Head of caudate nucleus (tissue), 42 donors: ENCODE results near the gene FARP2.
"Not testable (repeated sequence)": the region's sequence is repeated elsewhere in the genome, so short reads cannot be mapped to it uniquely, and the experiment has no call there.

ENCODE experiments used
- DNase-seq, 42 donors: peaks; one replicate each; pipeline versions ENCODE4 v3.0.0 to v3.0.0-alpha.2; 2020 to 2021; ENCODE audit warnings: mixed read lengths in 7 of 42
- intact Hi-C: fragments of 100-400 bp; cut with DNase I; formaldehyde crosslinking; loops from one replicate; pipeline ENCODE4 v1.15.0; 2022

Gene FARP2

GRCh38 chr2:241318830-241319229, 37.3 kb upstream of the FARP2 start:
- DNase-seq, result not testable (repeated sequence)

GRCh38 chr2:241320394-241320793, 35.7 kb upstream of the FARP2 start:
- intact Hi-C loops, result no loop called here
- DNase-seq, result no peak

More at GRCh38 chr2:241318830-241319229, 37.3 kb upstream of the FARP2 start:
- intact Hi-C loops, result loop anchor here (5.0 to 10.0 kb wide), 2 partner anchors 38 to 186 kb away; partner anchors contain the start of genes FARP2 and STK25

- intact Hi-C loops, result no loop called here
These were observed 35.1 kb upstream of the FARP2 start for GRCh38 chr2:241321033-241321432.

GRCh38 chr2:241321886-241322285, 34.2 kb upstream of the FARP2 start:
- intact Hi-C loops, result no loop called here
- DNase-seq, result peak in 1 of 42 donors; percentile 4

More at GRCh38 chr2:241321033-241321432, 35.1 kb upstream of the FARP2 start:
- DNase-seq, result no peak

GRCh38 chr2:241323778-241324177, 32.3 kb upstream of the FARP2 start:
- no peak for DNase-seq
- intact Hi-C loops, result no loop called here

- intact Hi-C loops, result no loop called here
- DNase-seq, result no peak
These were observed 31.3 kb upstream of the FARP2 start for GRCh38 chr2:241324775-241325174.

GRCh38 chr2:241325257-241325656, 30.8 kb upstream of the FARP2 start:
- intact Hi-C loops, result no loop called here
- no peak for DNase-seq

- no peak for DNase-seq
- intact Hi-C loops, result no loop called here
These were observed 26.1 kb upstream of the FARP2 start for GRCh38 chr2:241329669-241330615.

- no peak for DNase-seq
- intact Hi-C loops, result no loop called here
These were observed 25.5 kb upstream of the FARP2 start for GRCh38 chr2:241330616-241330981.

GRCh38 chr2:241334813-241335212, 21.3 kb upstream of the FARP2 start:
- intact Hi-C loops, result no loop called here
- DNase-seq, result no peak

GRCh38 chr2:241339839-241340630, 16.1 kb upstream of the FARP2 start:
- DNase-seq, result no peak
- intact Hi-C loops, result no loop called here

GRCh38 chr2:241340631-241341163, 15.4 kb upstream of the FARP2 start:
- intact Hi-C loops, result no loop called here
- DNase-seq, result no peak

GRCh38 chr2:241344925-241345651, 11.0 kb upstream of the FARP2 start:
- intact Hi-C loops, result no loop called here
- DNase-seq, result no peak

GRCh38 chr2:241349941-241350340, 6.1 kb upstream of the FARP2 start:
- intact Hi-C loops, result no loop called here

GRCh38 chr2:241350530-241350877, 5.6 kb upstream of the FARP2 start:
- intact Hi-C loops, result no loop called here
- no peak for DNase-seq

More at GRCh38 chr2:241349941-241350340, 6.1 kb upstream of the FARP2 start:
- DNase-seq, result no peak

- DNase-seq, result no peak
- intact Hi-C loops, result no loop called here
These were observed 5.0 kb upstream of the FARP2 start for GRCh38 chr2:241350878-241351639.

GRCh38 chr2:241351640-241352031, 4.4 kb upstream of the FARP2 start:
- intact Hi-C loops, result no loop called here
- no peak for DNase-seq

GRCh38 chr2:241352227-241352626, 3.9 kb upstream of the FARP2 start:
- no peak for DNase-seq
- intact Hi-C loops, result no loop called here
